SK-N-SH treated with all-trans-retinoic acid at 6 μM for 48 hours (cell line): ENCODE results near the gene MNX1.
A peak's percentile ranks its signal among the peaks of the same experiment; 100 is the strongest.

Experiments
- ATAC-seq: fragments of 200-7000 bp; cut with Tn5 transposase; 3 replicates; pipeline ENCODE4 v1.9.1; 2020; ENCODE audit warnings: mild to moderate bottlenecking, moderate library complexity
- ARNTL ChIP-seq: fragments of 450-650 bp; formaldehyde crosslinking; IDR thresholded peaks from 2 replicates; pipeline ENCODE4 v1.5.0; 2020; ENCODE audit warnings: low read depth, mild to moderate bottlenecking, moderate library complexity, borderline replicate concordance
- BACH2 ChIP-seq: fragments of 250-450 bp; sonication (Bioruptor Pico); IDR thresholded peaks from 2 replicates; pipeline ENCODE4 v1.9.0; 2021; ENCODE audit warnings: mild to moderate bottlenecking, borderline replicate concordance
- CREB5 ChIP-seq: fragments of 250-450 bp; sonication (Bioruptor Pico); IDR thresholded peaks from 2 replicates; pipeline ENCODE4 v1.5.1; 2020; ENCODE audit warnings: low read depth, mild to moderate bottlenecking, moderate library complexity
- CSDC2 ChIP-seq: fragments of 250-450 bp; sonication (Bioruptor Pico); IDR thresholded peaks from 2 replicates; pipeline ENCODE4 v1.5.0; 2020; ENCODE audit warnings: mild to moderate bottlenecking, moderate library complexity
- CSRNP3 ChIP-seq: fragments of 250-450 bp; sonication (Bioruptor Pico); IDR thresholded peaks from 2 replicates; pipeline ENCODE4 v1.5.1; 2021; ENCODE audit warnings: mild to moderate bottlenecking, moderate library complexity
- ESRRG ChIP-seq: fragments of 250-450 bp; sonication (Bioruptor Pico); IDR thresholded peaks from 2 replicates; pipeline ENCODE4 v1.6.1; 2021; ENCODE audit warnings: mild to moderate bottlenecking
- GLIS3 ChIP-seq: fragments of 250-450 bp; sonication (Bioruptor Pico); IDR thresholded peaks from 2 replicates; pipeline ENCODE4 v1.5.0; 2020; ENCODE audit warnings: mild to moderate bottlenecking, moderate library complexity
- ISL1 ChIP-seq: fragments of 250-450 bp; sonication (Bioruptor Pico); IDR thresholded peaks from 2 replicates; pipeline ENCODE4 v2.1.2; 2022; ENCODE audit warnings: mild to moderate bottlenecking, moderate library complexity
- OSR1 ChIP-seq: fragments of 250-450 bp; sonication (Bioruptor Pico); IDR thresholded peaks from 2 replicates; pipeline ENCODE4 v1.8.0; 2022; ENCODE audit warnings: moderate library complexity, mild to moderate bottlenecking, inconsistent platforms
- PATZ1 ChIP-seq: fragments of 250-450 bp; sonication (Bioruptor Pico); IDR thresholded peaks from 2 replicates; pipeline ENCODE4 v1.8.0; 2020; ENCODE audit warnings: mild to moderate bottlenecking, moderate library complexity, borderline replicate concordance
- POU6F1 ChIP-seq: fragments of 250-450 bp; sonication (Bioruptor Pico); IDR thresholded peaks from 2 replicates; pipeline ENCODE4 v1.8.0; 2021; ENCODE audit warnings: low read depth, mild to moderate bottlenecking, moderate library complexity, borderline replicate concordance
- PPARA ChIP-seq: fragments of 250-450 bp; sonication (Bioruptor Pico); IDR thresholded peaks from 2 replicates; pipeline ENCODE4 v1.5.0; 2020; ENCODE audit warnings: mild to moderate bottlenecking, borderline replicate concordance
- RARB ChIP-seq: fragments of 250-450 bp; sonication (Bioruptor Pico); IDR thresholded peaks from 2 replicates; pipeline ENCODE4 v1.8.0; 2021; ENCODE audit warnings: mild to moderate bottlenecking, moderate library complexity
- SNAI2 ChIP-seq: fragments of 250-450 bp; sonication (Bioruptor Pico); IDR thresholded peaks from 2 replicates; pipeline ENCODE4 v1.5.0; 2020; ENCODE audit warnings: mild to moderate bottlenecking, moderate library complexity
- TCF4 ChIP-seq: fragments of 250-450 bp; sonication (Bioruptor Pico); IDR thresholded peaks from 2 replicates; pipeline ENCODE4 v1.8.0; 2021; ENCODE audit warnings: mild to moderate bottlenecking, moderate library complexity, borderline replicate concordance
- TOX ChIP-seq: fragments of 250-450 bp; sonication (Bioruptor Pico); IDR thresholded peaks from 2 replicates; pipeline ENCODE4 v1.8.0; 2021; ENCODE audit warnings: mild to moderate bottlenecking, moderate library complexity, borderline replicate concordance
- ZC3H10 ChIP-seq: fragments of 250-450 bp; sonication (Bioruptor Pico); IDR thresholded peaks from 2 replicates; pipeline ENCODE4 v1.5.1; 2021; ENCODE audit warnings: mild to moderate bottlenecking, moderate library complexity
- ZFP3 ChIP-seq: fragments of 250-450 bp; sonication (Bioruptor Pico); IDR thresholded peaks from 2 replicates; pipeline ENCODE4 v1.5.0; 2020; ENCODE audit warnings: mild to moderate bottlenecking, moderate library complexity
- ZFP30 ChIP-seq: fragments of 450-650 bp; formaldehyde crosslinking; IDR thresholded peaks from 2 replicates; pipeline ENCODE4 v1.5.0; 2022; ENCODE audit warnings: mild to moderate bottlenecking, moderate library complexity
- ZNF565 ChIP-seq: fragments of 450-650 bp; formaldehyde crosslinking; conservative IDR thresholded peaks from 2 replicates; pipeline ENCODE4 v1.5.0; 2020; ENCODE audit warnings: low read depth, mild to moderate bottlenecking, moderate library complexity
- ZNF70 ChIP-seq: fragments of 450-650 bp; formaldehyde crosslinking; IDR thresholded peaks from 2 replicates; pipeline ENCODE4 v1.5.0; 2020; ENCODE audit warnings: mild to moderate bottlenecking, moderate library complexity
- ZNF8 ChIP-seq: fragments of 450-650 bp; formaldehyde crosslinking; IDR thresholded peaks from 2 replicates; pipeline ENCODE4 v1.5.0; 2020; ENCODE audit warnings: mild to moderate bottlenecking, moderate library complexity

MNX1 gene

GRCh38 chr7:157010588-157011332, at the start of gene MNX1:
MNX1 (minus strand) TSS chr7:157010663; CDS start chr7:157010350, 313 bp downstream.
- TF ChIP-seq PATZ1 (no peak), ZFP30 (CRISPR knock-in tag) (no peak), CSDC2 (CRISPR knock-in tag) (no peak), ESRRG (CRISPR knock-in tag) (no peak), TOX (CRISPR knock-in tag) (no peak), RARB (CRISPR knock-in tag) (no peak), ZFP3 (no peak), CSRNP3 (no peak), SNAI2 (CRISPR knock-in tag) (no peak), ZNF565 (CRISPR knock-in tag) (no peak), OSR1 (CRISPR knock-in tag) (no peak), ZC3H10 (no peak), BACH2 (CRISPR knock-in tag) (no peak), POU6F1 (CRISPR knock-in tag) (no peak), TCF4 (CRISPR knock-in tag) (no peak), PPARA (no peak), ISL1 (no peak), ARNTL (no peak), ZNF70 (CRISPR knock-in tag) (no peak)
- peak; percentile 7; the same call in 2 of the 3 replicates for ATAC-seq

GRCh38 chr7:157059534-157059933, 49.1 kb upstream of the MNX1 start:
- TF ChIP-seq TCF4 (CRISPR knock-in tag) = no peak
- no peak for TF ChIP-seq OSR1 (CRISPR knock-in tag)
- no peak for TF ChIP-seq CREB5 (CRISPR knock-in tag)
- no peak for TF ChIP-seq ZFP30 (CRISPR knock-in tag)
- TF ChIP-seq ZNF565 (CRISPR knock-in tag) = no peak
- TF ChIP-seq GLIS3 (CRISPR knock-in tag) = no peak
- TF ChIP-seq ZNF8 (CRISPR knock-in tag) = no peak
- no peak for TF ChIP-seq ZFP3
- no peak for TF ChIP-seq RARB (CRISPR knock-in tag)
- no peak for TF ChIP-seq CSRNP3
- no peak for TF ChIP-seq ZNF70 (CRISPR knock-in tag)
- TF ChIP-seq BACH2 (CRISPR knock-in tag) = no peak
- no peak for TF ChIP-seq PATZ1
- no peak for TF ChIP-seq ARNTL
- no peak for ATAC-seq
